ENCODE measurements around the gene DGKI. TPM values are rescaled to one million over a fixed set of nuclear protein-coding genes. Genes with fewer than 3 reads are reported as not detected.
A peak's percentile ranks its signal among the peaks of the same experiment; 100 is the strongest.

The DGKI gene
- total and polyA plus RNA-seq, 8 donors, result under 0.01 to 5.1 (median 0.20) TPM; not detected in 3

DNA sequence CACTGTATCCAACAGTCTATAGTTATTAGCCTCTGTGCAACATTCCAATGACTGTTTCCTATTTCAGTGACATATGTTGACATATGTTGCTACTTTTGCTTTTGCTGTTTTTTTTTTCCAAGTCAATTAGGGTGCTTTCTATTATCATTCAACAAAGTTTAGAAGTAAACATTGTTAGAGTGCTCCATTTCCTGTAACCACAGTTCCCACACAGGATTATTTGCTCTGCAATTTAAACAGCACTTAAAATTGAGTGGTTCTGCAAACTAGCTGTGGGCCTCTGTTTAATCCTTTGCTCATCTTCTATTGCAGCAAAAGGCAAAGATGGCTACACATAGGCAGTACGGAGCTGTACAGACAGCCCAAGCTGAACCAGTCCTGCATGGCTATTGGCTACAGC, 456.7 kb downstream of the DGKI start:
- Histone ChIP-seq H3K36me3 (no peaks in the 10 kb centered on the region), H3K27ac (no peak overlapping the region), H3K27me3 (no peaks in the 10 kb centered on the region), H3K9me3 (no peaks in the 10 kb centered on the region), H3K4me3 (no peak overlapping the region), H3K4me1 (no peaks in the 10 kb centered on the region)
- peak in 1 of 2 donors; percentile 32 for DNase-seq
- intact Hi-C loops (cut with DNase I; ENCODE audit: low total_unique reads), result no loop called here
- TF ChIP-seq, protein P1, sequence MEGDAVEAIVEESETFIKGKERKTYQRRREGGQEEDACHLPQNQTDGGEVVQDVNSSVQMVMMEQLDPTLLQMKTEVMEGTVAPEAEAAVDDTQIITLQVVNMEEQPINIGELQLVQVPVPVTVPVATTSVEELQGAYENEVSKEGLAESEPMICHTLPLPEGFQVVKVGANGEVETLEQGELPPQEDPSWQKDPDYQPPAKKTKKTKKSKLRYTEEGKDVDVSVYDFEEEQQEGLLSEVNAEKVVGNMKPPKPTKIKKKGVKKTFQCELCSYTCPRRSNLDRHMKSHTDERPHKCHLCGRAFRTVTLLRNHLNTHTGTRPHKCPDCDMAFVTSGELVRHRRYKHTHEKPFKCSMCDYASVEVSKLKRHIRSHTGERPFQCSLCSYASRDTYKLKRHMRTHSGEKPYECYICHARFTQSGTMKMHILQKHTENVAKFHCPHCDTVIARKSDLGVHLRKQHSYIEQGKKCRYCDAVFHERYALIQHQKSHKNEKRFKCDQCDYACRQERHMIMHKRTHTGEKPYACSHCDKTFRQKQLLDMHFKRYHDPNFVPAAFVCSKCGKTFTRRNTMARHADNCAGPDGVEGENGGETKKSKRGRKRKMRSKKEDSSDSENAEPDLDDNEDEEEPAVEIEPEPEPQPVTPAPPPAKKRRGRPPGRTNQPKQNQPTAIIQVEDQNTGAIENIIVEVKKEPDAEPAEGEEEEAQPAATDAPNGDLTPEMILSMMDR (IDR thresholded peaks at IDR 0.05), result no peak
- TF ChIP-seq POLR2A (IDR thresholded peaks at IDR 0.05) (no peak), POLR2AphosphoS5 (IDR thresholded peaks at IDR 0.05) (no peak), EP300 (IDR thresholded peaks at IDR 0.05) (no peak)
- 39 to 73% (median 44%) methylated on average over 1 of the region's 1 CpG for WGBS, 5 donors

DNA sequence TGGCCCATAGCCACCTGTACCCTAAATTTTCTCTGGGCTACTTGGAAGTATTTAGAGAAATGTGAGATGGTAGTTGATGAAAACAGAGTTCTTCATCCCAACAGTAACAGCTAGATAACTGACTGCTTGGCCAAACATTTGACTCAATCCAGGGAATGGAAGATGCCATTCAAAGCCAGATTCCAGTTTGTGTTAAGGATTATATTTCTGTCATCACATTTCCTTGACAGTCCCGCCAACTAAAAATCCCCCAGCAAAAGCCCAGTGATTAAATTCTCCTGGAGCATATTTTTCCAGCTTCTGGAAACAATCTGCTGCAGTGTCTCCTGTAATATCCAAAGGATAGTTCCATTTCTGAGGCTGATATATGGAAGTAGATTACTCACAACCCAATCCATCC, 457.9 kb downstream of the DGKI start:
- intact Hi-C loops (cut with DNase I; ENCODE audit: low total_unique reads), result no loop called here
- H3K36me3 ChIP-seq, result no peaks in the 10 kb centered on the region
- 71 to 97% (median 76%) methylated on average over 1 of the region's 1 CpG for WGBS, 5 donors

DNA sequence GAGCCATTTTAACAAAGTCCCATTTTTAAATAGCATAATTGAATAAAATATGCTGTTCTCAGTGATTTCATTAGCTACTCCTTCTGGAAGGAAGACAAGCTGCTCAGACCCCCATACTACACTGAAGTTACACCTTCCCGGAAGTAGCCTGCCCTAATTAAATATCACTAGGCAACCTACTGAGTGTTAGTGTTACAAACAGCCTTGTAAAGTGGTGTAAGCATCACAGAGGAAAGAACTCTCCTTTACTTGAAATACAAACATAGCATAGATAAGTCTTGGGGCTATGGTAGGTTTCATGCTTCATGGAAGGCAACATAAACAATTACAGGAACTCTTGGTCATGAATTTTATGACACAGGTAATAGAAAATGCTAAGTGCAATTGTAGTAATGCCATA, 459.8 kb downstream of the DGKI start:
- no peak overlapping the region for H3K4me3 ChIP-seq

More for the DNA sequence above, 457.9 kb downstream of the DGKI start:
- no peaks in the 10 kb centered on the region for H3K9me3 ChIP-seq
- TF ChIP-seq POLR2AphosphoS5 (IDR thresholded peaks at IDR 0.05) (no peak), POLR2A (IDR thresholded peaks at IDR 0.05) (no peak), EP300 (IDR thresholded peaks at IDR 0.05) (no peak)
- TF ChIP-seq, protein P1 (IDR thresholded peaks at IDR 0.05), result no peak
- no peaks in the 10 kb centered on the region for H3K27me3 ChIP-seq
- no peak for DNase-seq
- H3K4me3 ChIP-seq, result no peak overlapping the region
- H3K4me1 ChIP-seq, result no peaks in the 10 kb centered on the region
- no peak overlapping the region for H3K27ac ChIP-seq

DNA sequence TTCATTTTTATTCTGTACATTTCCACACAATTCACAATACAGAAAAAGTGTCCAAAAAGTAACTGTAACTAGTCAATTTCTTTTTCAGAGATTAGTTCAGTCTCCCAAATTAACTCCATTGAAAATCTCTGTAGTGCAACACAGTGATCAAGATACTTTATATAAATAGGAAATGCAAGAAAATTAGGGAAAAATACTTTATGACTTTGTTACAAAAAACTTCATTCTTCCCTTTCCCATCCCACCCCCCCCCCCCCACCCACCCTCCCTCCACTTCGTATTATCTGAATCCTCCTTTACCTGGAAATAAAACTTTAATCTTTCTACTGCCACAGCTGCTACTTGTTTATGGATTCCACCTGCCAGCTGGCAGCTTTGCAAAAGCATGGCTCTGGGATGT, 465.7 kb downstream of the DGKI start:
- H3K4me1 ChIP-seq, result no peaks in the 10 kb centered on the region
- no peak overlapping the region for H3K4me3 ChIP-seq
- no peak for DNase-seq
- TF ChIP-seq POLR2AphosphoS5 (IDR thresholded peaks at IDR 0.05) (no peak), POLR2A (IDR thresholded peaks at IDR 0.05) (no peak), EP300 (IDR thresholded peaks at IDR 0.05) (no peak)
- TF ChIP-seq, protein P1 (IDR thresholded peaks at IDR 0.05), result no peak
- H3K27ac ChIP-seq, result no peak overlapping the region
- H3K36me3 ChIP-seq, result no peaks in the 10 kb centered on the region
- H3K27me3 ChIP-seq, result no peaks in the 10 kb centered on the region
- intact Hi-C loops (cut with DNase I; ENCODE audit: low total_unique reads), result no loop called here
- 42 to 58% (median 50%) methylated on average over 1 of the region's 1 CpG for WGBS, 5 donors
- peaks cover 0 to 5% (median 5%) of the 10 kb centered on the region in 4 donors for H3K9me3 ChIP-seq

More for the DNA sequence above, 459.8 kb downstream of the DGKI start:
- Histone ChIP-seq H3K4me1 (no peaks in the 10 kb centered on the region), H3K36me3 (no peaks in the 10 kb centered on the region), H3K27me3 (no peaks in the 10 kb centered on the region), H3K27ac (no peak overlapping the region), H3K9me3 (no peaks in the 10 kb centered on the region)
- WGBS, 5 donors, result 18 to 37% (median 34%) methylated on average over 1 of the region's 1 CpG
- DNase-seq, result no peak
- TF ChIP-seq, protein P1 (IDR thresholded peaks at IDR 0.05), result no peak
- no peak for TF ChIP-seq POLR2AphosphoS5 (IDR thresholded peaks at IDR 0.05)
- no peak for TF ChIP-seq EP300 (IDR thresholded peaks at IDR 0.05)
- intact Hi-C loops (cut with DNase I; ENCODE audit: low total_unique reads), result no loop called here

Measured in stomach (tissue), 9 donors.